Measurements from ENCODE around the gene UBE2D4.

Gene UBE2D4

GRCh38 chr7:43943417-43944187, 17.4 kb downstream of the UBE2D4 start:
- no peak for DNase-seq (ENCODE audit: low spot score)
- no CpG with 5 or more reads among the region's 13 CpGs for WGBS, 2 donors (ENCODE audit: extremely low coverage in 2 of 2, insufficient read length in 2 of 2, insufficient replicate concordance in 1 of 2)
- H3K79me1 ChIP-seq (ENCODE audit: low read depth, low read length): no peaks in the 10 kb centered on the region

GRCh38 chr7:43944286-43944685, 18.1 kb downstream of the UBE2D4 start:
- H3K14ac ChIP-seq (ENCODE audit: low read length): no peak overlapping the region
- H2AFZ ChIP-seq (ENCODE audit: low read length): no peak overlapping the region
- no peak overlapping the region for H2BK120ac ChIP-seq (ENCODE audit: low read depth, low read length)
- H3K18ac ChIP-seq (ENCODE audit: low read length): no peak overlapping the region
- H3K4me1 ChIP-seq (ENCODE audit: control insufficient read depth in 2 of 2, insufficient read depth in 1 of 2, low read depth in 1 of 2, low read length in 2 of 2): no peaks in the 10 kb centered on the region
- H2AK5ac ChIP-seq (ENCODE audit: low read depth, low read length): no peak overlapping the region
- no peak overlapping the region for H4K91ac ChIP-seq (ENCODE audit: low read depth, low read length, poor library complexity)
- H3K27ac ChIP-seq (replicated peaks; ENCODE audit: low read length): no peak overlapping the region
- DNase-seq (ENCODE audit: low spot score): no peak
- peaks cover 0 to 2% of the 10 kb centered on the region in 2 donors for H3K9me3 ChIP-seq (replicated peaks in 1 of 2; ENCODE audit: control insufficient read depth in 2 of 2, insufficient read depth in 1 of 2, low read depth in 1 of 2, low read length in 2 of 2)
- peak overlapping the region; percentile 69 for H3K23ac ChIP-seq (ENCODE audit: low read depth, low read length, poor library complexity)
- no peaks in the 10 kb centered on the region for H3K79me1 ChIP-seq (ENCODE audit: low read depth, low read length)
- no peak overlapping the region for H2BK15ac ChIP-seq (ENCODE audit: low read length)
- no peak overlapping the region for H2BK5ac ChIP-seq (ENCODE audit: low read length)
- H3K36me3 ChIP-seq (replicated peaks in 1 of 2; ENCODE audit: control insufficient read depth in 2 of 2, insufficient read depth in 2 of 2, low read length in 2 of 2): peaks cover 2 to 14% of the 10 kb centered on the region in 2 donors
- H3K4me2 ChIP-seq (ENCODE audit: insufficient read depth, low read length, poor library complexity, severe bottlenecking): no peak overlapping the region
- no peak overlapping the region for H3K9ac ChIP-seq (ENCODE audit: low read depth, low read length, poor library complexity)
- H2BK12ac ChIP-seq (ENCODE audit: low read length): no peak overlapping the region
- no peak overlapping the region for H4K8ac ChIP-seq (ENCODE audit: low read depth, low read length)
- WGBS, 2 donors (ENCODE audit: extremely low coverage in 2 of 2, insufficient read length in 2 of 2, insufficient replicate concordance in 1 of 2): no CpG with 5 or more reads among the region's 4 CpGs
- H3K4ac ChIP-seq (ENCODE audit: low read length): no peak overlapping the region
- no peaks in the 10 kb centered on the region for H3K27me3 ChIP-seq (ENCODE audit: control insufficient read depth in 3 of 3, insufficient read depth in 3 of 3, low read depth in 1 of 3, low read length in 3 of 3)
- no peak overlapping the region for H3K4me3 ChIP-seq (ENCODE audit: low read length in 2 of 2)

More at GRCh38 chr7:43943417-43944187, 17.4 kb downstream of the UBE2D4 start:
- Histone ChIP-seq H2AK5ac (ENCODE audit: low read depth, low read length) (no peak overlapping the region), H3K14ac (ENCODE audit: low read length) (no peak overlapping the region), H3K9ac (ENCODE audit: low read depth, low read length, poor library complexity) (no peak overlapping the region), H3K23ac (ENCODE audit: low read depth, low read length, poor library complexity) (no peak overlapping the region), H3K27me3 (ENCODE audit: control insufficient read depth in 3 of 3, insufficient read depth in 3 of 3, low read depth in 1 of 3, low read length in 3 of 3) (no peaks in the 10 kb centered on the region), H3K18ac (ENCODE audit: low read length) (no peak overlapping the region), H2AFZ (ENCODE audit: low read length) (no peak overlapping the region), H3K4me1 (ENCODE audit: control insufficient read depth in 2 of 2, insufficient read depth in 1 of 2, low read depth in 1 of 2, low read length in 2 of 2) (no peaks in the 10 kb centered on the region), H2BK12ac (ENCODE audit: low read length) (no peak overlapping the region), H3K4me2 (ENCODE audit: insufficient read depth, low read length, poor library complexity, severe bottlenecking) (no peak overlapping the region), H2BK5ac (ENCODE audit: low read length) (peak overlapping the region; percentile 3), H3K9me3 (replicated peaks in 1 of 2; ENCODE audit: control insufficient read depth in 2 of 2, insufficient read depth in 1 of 2, low read depth in 1 of 2, low read length in 2 of 2) (peaks cover 0 to 2% of the 10 kb centered on the region in 2 donors), H3K4me3 (ENCODE audit: low read length in 2 of 2) (no peak overlapping the region), H2BK15ac (ENCODE audit: low read length) (no peak overlapping the region), H3K36me3 (replicated peaks in 1 of 2; ENCODE audit: control insufficient read depth in 2 of 2, insufficient read depth in 2 of 2, low read length in 2 of 2) (peaks cover 2 to 8% of the 10 kb centered on the region in 2 donors), H4K8ac (ENCODE audit: low read depth, low read length) (no peak overlapping the region), H3K27ac (replicated peaks; ENCODE audit: low read length) (no peak overlapping the region), H4K91ac (ENCODE audit: low read depth, low read length, poor library complexity) (no peak overlapping the region), H2BK120ac (ENCODE audit: low read depth, low read length) (no peak overlapping the region), H3K4ac (ENCODE audit: low read length) (no peak overlapping the region)

DNA sequence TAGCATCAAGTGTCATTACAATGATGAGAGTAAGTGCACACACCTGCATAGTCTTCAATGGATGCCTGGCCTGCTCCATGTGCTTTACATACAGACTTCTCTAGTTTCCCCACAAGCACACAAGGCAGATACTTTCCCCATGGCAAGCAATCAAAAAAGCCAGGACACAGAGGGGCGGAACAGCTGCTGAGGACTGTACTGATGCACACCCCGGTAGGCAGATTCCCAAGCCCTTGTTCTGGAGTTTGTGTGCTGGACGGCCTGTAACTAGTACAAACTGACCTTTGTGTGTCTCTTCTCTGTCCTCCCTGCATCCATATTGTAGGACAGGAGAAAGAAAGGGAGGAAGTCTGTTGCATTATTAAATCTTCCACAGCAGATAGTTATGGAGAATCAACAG, 25.8 kb downstream of the UBE2D4 start:
- no peak overlapping the region for H3K4me2 ChIP-seq (ENCODE audit: insufficient read depth, low read length, poor library complexity, severe bottlenecking)
- no peak overlapping the region for H3K9ac ChIP-seq (ENCODE audit: low read depth, low read length, poor library complexity)
- no peak overlapping the region for H2AFZ ChIP-seq (ENCODE audit: low read length)
- no peak for DNase-seq (ENCODE audit: low spot score)
- H3K79me1 ChIP-seq (ENCODE audit: low read depth, low read length): no peaks in the 10 kb centered on the region
- no peak overlapping the region for H3K18ac ChIP-seq (ENCODE audit: low read length)
- no peaks in the 10 kb centered on the region for H3K27me3 ChIP-seq (ENCODE audit: control insufficient read depth in 3 of 3, insufficient read depth in 3 of 3, low read depth in 1 of 3, low read length in 3 of 3)
- H2BK5ac ChIP-seq (ENCODE audit: low read length): no peak overlapping the region
- H4K91ac ChIP-seq (ENCODE audit: low read depth, low read length, poor library complexity): no peak overlapping the region
- H2BK12ac ChIP-seq (ENCODE audit: low read length): no peak overlapping the region
- no peak overlapping the region for H3K14ac ChIP-seq (ENCODE audit: low read length)
- no peak overlapping the region for H3K4ac ChIP-seq (ENCODE audit: low read length)
- H4K8ac ChIP-seq (ENCODE audit: low read depth, low read length): no peak overlapping the region
- no peak overlapping the region for H3K23ac ChIP-seq (ENCODE audit: low read depth, low read length, poor library complexity)
- no peak overlapping the region for H2BK120ac ChIP-seq (ENCODE audit: low read depth, low read length)
- H3K27ac ChIP-seq (replicated peaks; ENCODE audit: low read length): no peak overlapping the region
- H2AK5ac ChIP-seq (ENCODE audit: low read depth, low read length): no peak overlapping the region
- no peaks in the 10 kb centered on the region for H3K4me1 ChIP-seq (ENCODE audit: control insufficient read depth in 2 of 2, insufficient read depth in 1 of 2, low read depth in 1 of 2, low read length in 2 of 2)
- H3K36me3 ChIP-seq (replicated peaks in 1 of 2; ENCODE audit: control insufficient read depth in 2 of 2, insufficient read depth in 2 of 2, low read length in 2 of 2): peaks cover 8 to 48% of the 10 kb centered on the region in 2 donors
- no peaks in the 10 kb centered on the region for H3K9me3 ChIP-seq (replicated peaks in 1 of 2; ENCODE audit: control insufficient read depth in 2 of 2, insufficient read depth in 1 of 2, low read depth in 1 of 2, low read length in 2 of 2)
- WGBS, 2 donors (ENCODE audit: extremely low coverage in 2 of 2, insufficient read length in 2 of 2, insufficient replicate concordance in 1 of 2): no CpG with 5 or more reads among the region's 3 CpGs
- no peak overlapping the region for H3K4me3 ChIP-seq (ENCODE audit: low read length in 2 of 2)
- no peak overlapping the region for H2BK15ac ChIP-seq (ENCODE audit: low read length)

DNA sequence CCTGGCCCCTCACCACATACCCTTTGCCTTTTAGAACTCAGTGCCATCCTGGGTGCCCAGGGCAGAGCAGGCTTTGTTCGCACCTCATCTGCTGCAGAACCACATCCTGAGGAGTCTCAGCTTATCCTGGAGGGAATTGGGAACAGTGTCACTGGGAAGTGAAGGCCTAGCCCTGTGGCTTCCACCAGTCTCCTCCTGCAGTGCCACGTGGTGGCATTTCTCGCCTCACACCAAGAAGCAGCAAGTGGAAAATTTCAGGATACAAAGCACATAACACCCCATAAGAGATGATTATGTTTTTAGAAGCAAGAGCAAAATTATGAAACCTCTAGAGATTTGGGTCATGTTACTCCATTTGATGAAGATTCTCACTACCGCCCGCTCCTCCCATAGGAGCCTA, 26.8 kb downstream of the UBE2D4 start:
- Histone ChIP-seq H3K9ac (ENCODE audit: low read depth, low read length, poor library complexity) (no peak overlapping the region), H3K4me3 (ENCODE audit: low read length in 2 of 2) (no peak overlapping the region), H2BK15ac (ENCODE audit: low read length) (no peak overlapping the region), H3K9me3 (replicated peaks in 1 of 2; ENCODE audit: control insufficient read depth in 2 of 2, insufficient read depth in 1 of 2, low read depth in 1 of 2, low read length in 2 of 2) (no peaks in the 10 kb centered on the region), H2AFZ (ENCODE audit: low read length) (no peak overlapping the region), H3K36me3 (replicated peaks in 1 of 2; ENCODE audit: control insufficient read depth in 2 of 2, insufficient read depth in 2 of 2, low read length in 2 of 2) (peaks cover 8 to 47% of the 10 kb centered on the region in 2 donors), H3K14ac (ENCODE audit: low read length) (no peak overlapping the region), H3K4me2 (ENCODE audit: insufficient read depth, low read length, poor library complexity, severe bottlenecking) (no peak overlapping the region), H2BK12ac (ENCODE audit: low read length) (no peak overlapping the region), H3K27ac (replicated peaks; ENCODE audit: low read length) (no peak overlapping the region), H3K27me3 (ENCODE audit: control insufficient read depth in 3 of 3, insufficient read depth in 3 of 3, low read depth in 1 of 3, low read length in 3 of 3) (no peaks in the 10 kb centered on the region), H4K91ac (ENCODE audit: low read depth, low read length, poor library complexity) (no peak overlapping the region), H2BK5ac (ENCODE audit: low read length) (no peak overlapping the region), H3K23ac (ENCODE audit: low read depth, low read length, poor library complexity) (no peak overlapping the region), H3K4ac (ENCODE audit: low read length) (no peak overlapping the region), H3K18ac (ENCODE audit: low read length) (no peak overlapping the region), H3K4me1 (ENCODE audit: control insufficient read depth in 2 of 2, insufficient read depth in 1 of 2, low read depth in 1 of 2, low read length in 2 of 2) (no peaks in the 10 kb centered on the region), H2AK5ac (ENCODE audit: low read depth, low read length) (no peak overlapping the region), H2BK120ac (ENCODE audit: low read depth, low read length) (no peak overlapping the region), H3K79me1 (ENCODE audit: low read depth, low read length) (no peaks in the 10 kb centered on the region), H4K8ac (ENCODE audit: low read depth, low read length) (no peak overlapping the region)
- no peak for DNase-seq (ENCODE audit: low spot score)
- WGBS, 2 donors (ENCODE audit: extremely low coverage in 2 of 2, insufficient read length in 2 of 2, insufficient replicate concordance in 1 of 2): no CpG with 5 or more reads among the region's 5 CpGs

Data from neuronal stem cell (in vitro differentiated cells).